ENCODE measurements around the gene ERC1.

The ERC1 gene

DNA sequence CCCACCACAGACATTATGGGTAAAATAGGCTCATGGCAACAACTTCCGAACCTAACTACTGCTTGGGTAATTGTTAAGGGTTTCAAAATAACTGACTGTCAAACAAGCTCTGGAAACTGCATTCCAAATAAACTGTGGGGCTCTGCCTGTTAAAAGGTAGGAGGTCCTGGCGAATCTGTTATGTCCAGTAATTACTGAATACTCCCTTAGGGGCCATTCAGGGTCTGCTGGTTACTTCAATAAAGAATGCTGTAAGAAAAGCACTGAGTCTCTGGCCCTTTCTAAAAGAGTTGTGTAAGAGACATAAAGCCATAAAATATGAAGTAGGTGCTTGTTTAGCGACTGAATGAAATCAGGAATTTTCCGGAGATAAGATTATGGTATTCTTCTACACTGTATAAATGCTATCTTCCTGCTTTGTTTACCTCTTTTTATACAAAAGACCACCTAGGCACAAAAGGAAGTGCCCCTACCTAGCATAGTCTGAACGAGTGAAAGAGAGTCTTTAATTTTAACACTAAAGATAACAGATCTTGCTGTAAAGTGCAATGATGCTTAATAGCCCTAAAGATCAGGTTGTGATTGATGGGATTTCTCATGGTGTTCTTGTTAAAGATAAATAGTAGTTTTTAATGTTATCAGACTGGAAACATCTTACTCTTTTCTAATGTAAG, 475.6 kb downstream of the ERC1 start:
- DNase-seq = no peak

DNA sequence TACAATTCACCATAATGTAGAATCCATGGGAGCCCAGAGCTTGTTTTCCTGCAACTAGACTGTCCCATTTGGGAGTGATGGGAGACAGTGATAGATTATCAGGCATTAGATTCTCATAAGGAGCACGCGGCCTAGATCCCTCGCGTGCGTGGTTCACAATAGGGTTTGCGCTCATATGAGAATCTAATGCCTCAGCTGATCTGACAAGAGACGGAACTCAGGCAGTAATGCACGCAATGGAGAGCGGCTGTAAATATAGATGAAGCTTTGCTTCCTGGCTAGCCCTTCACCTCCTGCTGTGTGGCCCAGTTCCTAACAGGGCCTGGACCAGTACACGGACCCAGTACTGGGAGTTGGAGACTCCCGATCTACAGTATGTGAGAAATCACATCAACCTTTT, 476.7 kb downstream of the ERC1 start:
- DNase-seq = no peak

DNA sequence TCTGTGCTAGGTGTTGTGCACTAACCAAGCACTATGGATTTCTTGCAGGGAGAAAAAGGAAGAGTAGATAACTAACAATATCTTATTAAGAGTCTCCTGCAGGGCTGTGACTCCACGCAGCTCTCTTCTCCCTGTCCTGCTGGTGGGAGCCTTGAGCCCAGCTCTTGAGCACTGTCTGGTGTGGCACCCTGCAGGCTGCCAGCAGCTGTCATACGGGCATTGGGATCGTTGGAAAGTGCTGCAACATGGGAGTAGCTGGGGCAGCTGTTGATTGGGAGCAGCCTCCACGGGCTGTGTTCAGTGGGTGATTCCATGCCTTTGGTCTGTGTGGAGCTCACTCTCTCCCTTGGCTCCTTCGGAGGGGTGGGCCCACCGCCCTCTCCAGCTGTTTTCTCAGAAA, 478.0 kb downstream of the ERC1 start:
- DNase-seq = no peak

DNA sequence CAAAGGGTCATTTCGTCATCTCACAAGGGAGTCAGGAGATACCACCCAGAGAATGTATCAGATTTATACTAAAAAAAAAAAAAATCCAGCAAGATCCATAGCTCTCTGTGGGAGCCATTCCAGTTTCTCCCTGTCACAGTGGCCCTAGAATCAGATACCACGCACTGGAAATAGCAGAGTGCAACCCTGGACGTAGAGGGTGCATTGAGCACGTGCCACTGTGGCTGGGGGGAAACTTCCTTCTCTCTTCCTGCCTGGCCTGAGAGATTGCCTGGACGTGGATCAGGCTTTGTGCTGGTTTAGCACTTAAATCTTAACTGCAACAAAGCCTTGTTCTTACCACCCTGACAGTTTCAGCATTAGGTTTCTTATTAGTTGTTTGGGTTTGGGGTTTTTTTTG, 479.0 kb downstream of the ERC1 start:
- DNase-seq = no peak

DNA sequence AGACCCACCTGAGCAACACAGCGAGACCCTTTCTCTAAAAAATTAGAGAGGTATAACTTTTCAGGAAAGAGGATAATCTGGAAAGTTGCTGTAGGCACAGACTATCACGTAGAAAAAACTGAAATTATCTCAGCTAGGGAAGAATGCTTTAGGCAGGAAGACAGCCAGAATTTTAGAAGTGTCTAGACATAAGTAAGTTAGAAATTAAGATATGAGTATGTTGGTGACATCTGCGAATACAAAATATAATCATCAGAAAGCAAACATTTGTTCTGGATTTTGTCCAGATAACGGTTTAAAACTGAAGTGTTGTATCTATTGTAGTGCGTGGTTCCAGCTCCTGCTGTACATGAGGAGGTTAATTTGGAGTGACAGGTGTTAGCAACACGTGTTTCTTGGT, 480.2 kb downstream of the ERC1 start:
- no peak for DNase-seq

DNA sequence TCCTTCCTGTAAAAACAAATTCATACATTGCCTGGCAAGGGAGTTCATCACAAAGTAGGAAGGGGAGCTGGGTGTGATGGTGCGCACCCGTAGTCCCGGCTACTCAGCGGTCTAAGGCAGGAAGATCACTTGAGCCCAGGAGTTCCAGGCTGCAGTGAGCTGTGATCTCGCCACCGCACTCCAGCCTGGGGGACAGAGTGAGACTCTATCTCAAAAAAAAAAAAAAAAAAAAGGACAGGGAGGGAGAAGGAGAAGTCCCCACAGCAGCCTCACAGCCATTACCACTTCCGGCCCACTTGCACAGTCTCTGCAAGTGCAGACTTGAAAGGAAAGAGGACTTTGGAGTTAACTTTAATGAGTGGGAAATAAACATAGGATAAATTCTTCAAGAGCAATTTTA, 482.4 kb downstream of the ERC1 start:
- no peak for DNase-seq

DNA sequence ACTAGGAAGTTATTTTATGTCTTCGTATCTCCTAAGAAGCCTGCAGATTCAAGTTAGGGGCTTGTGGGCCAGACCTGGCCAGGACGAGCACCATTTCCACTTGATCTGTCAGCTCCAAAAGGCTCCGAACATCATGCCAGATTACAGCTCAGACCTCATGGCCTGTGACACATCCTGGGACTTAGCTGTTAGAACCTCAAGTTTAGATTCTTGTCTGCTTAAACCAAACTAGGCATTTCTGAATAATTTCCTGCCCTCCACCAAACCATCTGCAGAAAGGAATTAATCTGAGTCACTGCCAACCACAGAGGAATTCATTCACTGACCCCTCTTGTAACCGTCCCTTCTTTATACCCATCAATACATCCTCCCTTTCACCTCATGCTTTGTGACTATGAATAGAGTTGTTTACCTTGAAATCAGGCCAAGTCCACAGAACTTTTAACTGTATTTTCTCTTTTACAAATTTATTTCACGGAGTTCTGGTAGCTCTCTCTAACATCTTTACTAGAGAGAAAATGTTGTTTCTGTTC, 483.1 kb downstream of the ERC1 start:
- DNase-seq = peak; percentile 25

DNA sequence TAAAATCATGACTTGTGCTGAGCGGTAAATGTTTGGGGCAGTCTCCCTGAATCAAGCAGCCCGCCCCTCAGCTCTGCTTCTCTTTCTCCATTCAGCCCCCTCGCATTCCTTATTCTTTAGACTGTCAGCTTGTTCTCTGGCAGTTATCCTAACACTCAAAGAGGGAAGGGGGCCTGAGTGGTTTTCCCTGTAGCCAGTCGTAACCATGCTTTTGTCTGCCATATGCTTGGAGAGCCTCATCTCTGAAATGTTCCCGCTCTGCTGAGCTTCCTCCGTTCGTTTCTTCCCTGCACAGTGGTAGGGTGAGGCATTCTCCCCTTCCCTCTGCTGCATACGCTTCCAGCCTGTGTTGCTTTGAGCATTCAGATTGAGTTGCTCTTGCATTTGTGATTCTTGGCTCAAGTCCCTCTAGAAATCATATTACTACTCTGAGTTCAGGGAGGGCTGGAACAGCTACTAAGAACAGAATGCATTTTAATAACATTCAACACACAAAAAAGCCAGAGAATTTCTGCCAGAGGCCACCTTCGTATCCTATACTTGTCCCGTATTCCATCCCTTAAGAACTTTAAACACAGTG, 483.6 kb downstream of the ERC1 start:
- peak; percentile 5 for DNase-seq

DNA sequence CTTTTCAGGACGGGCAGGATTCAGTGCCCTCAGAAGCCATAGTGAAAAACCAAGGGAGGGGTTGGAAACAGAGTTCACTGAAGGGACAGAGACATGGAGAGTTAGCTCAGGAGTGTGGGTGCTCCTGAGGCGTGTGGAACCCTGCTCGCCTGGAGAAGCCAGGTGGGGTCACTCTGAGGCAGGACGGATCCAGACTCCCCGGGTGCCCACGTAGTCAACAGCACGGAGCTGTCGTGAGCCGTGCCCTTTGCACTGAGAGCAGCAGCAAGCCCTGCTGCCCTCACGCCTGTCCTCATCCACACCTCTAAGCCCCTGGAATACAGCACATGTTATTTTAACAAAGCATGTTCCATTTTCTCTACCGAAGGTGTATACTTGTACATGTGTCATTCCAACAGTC, 488.6 kb downstream of the ERC1 start:
- DNase-seq = no peak

DNA sequence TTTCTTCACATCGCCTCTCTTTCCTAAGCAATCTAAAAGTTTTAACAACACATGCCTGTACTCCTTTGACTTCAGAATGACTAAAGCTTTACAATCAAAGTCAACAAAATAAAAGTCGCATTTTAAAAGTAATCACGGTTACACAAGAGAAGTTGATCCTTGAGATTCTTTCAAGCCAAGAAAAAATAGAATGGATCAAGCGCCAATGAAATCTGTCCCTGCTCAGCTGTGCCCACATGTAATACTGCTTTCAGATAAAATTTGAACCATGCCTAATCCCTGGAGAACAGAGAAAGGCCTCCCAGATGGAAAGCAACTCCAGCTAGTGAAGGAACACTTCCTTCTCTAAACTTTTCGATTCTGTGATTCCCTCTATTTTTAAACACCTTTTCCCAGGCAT, 490.3 kb downstream of the ERC1 start:
- no peak for DNase-seq

DNA sequence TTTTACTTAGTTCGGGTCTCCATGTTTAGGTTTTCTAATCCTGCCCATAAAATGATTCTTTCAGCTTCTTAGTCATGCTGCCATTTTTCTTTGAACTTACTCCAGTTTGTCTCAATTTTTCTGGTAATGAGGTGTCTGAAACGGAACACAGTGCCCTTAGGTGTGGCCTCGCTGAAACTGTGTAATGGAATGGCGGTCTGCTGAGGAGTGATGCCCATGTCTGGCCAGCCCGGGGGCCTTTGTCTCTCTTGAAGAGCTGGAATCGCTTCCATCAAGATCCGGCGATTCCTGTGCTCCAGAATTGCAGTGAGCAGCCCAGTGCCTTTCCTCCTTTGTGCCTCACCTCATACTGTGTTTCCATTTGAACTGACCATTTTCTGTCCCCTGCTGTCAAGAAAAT, 490.9 kb downstream of the ERC1 start:
- DNase-seq = no peak

DNA sequence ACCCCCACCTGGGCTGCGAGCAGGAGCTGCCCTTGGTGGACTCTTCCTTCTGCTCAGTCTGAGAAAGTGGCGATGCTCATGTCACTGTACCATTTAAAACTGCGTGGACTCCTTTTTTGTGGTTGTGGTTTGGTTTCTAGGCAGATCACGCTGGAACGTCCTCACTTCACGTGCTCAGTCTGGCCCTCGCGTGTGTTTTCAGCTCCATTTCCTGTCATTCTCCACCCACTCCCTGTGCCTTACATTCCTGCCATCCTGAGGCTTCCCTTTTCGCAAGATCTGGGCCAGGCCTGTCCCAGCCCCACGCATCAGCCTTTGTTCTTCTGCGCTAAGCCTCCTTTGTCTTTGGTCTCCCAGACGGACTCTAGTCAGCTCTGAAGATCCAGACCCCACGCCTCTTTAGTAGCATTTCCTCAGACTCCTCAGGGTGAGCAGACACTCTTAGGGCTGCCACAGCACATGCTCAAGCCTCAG, 497.9 kb downstream of the ERC1 start:
- no peak for DNase-seq

DNA sequence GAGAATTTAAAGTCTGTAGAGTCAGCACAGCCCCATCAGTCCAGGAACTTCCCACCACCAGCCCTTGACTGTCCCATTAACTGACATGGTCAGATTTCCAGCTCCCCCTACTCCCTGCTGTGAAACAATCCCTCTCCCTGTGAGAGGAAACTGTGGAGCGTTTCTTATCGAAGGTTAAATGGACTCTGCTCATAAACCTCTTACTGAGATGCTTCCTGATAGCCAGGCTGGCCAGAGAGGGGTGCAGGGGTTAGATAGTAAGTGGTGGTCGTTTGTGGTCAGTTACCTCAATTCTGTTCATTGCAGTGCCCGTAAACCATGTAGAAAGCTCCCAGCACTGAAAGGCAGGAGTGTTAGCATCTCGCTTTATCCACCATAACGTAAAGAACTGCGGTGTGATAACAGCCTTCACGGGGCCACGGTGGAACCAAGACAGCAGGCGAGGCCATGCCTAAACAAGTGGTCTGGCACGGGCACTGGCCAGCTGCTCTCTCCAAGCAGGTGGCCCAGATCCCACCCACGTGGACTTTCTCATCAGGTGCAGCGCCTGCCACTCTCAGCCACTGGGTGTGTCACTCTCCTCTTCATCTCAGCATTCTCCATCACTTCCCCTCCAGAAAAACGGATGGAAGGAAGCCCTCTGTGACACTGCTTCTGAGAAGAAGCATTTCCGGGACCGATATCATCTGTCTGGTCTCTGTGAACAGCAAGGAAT, 501.1 kb downstream of the ERC1 start:
- no peak for DNase-seq

DNA sequence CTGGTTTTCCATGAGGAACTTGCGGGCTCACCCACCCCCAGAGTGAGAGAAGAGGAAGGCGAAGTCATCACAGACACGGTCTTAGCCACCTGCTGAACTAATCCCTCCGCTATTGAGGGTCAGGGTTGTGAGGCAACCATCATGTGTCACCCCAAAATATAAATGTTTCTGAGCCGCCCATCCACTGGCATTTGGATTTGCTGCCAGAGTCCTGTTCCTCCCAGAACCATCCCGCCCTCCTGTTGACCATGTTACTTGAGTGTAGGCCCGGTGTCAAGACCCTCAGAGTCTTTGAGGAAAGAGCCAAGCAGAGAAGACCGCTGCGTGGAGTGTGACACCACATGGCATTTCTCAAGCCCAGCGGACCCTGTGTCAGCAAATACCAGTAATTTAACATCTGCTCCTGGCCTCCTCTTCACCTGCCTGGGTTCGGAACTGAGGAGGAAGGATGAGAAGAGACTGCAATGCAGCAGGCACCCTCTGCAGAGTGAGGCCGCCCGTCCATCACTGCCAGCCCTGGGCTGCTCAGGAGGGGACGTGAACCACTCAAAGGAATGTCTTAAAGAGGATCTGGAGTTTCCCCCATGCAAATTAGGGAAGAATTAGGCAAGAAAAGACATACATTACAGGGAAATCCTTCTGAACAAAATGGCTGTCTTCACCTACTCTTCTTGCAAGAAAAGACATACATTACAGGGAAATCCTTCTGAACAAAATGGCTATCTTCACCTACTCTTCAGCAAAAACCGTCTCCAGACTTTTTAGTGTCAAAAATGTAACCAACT, 502.9 kb downstream of the ERC1 start:
- no peak for DNase-seq

DNA sequence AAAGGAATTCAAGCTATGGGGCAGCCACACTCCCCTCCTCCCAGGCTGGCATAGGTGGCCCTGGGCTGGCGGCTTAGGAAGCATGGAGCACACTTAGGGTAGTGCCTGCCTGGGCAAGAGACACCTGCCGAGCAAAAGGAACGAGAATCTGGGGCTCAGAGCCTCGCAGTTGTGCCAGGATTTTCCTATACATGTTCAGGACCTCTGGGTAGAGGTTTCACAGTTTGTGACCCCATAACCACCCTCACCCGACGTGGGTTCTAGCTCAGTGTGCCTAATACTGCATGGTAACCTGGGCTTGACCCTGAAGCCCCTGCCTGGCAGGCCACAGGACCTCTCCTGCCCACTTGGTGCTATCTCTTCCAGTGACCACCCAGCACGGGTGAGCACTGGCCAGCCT, 503.8 kb downstream of the ERC1 start:
- no peak for DNase-seq

DNA sequence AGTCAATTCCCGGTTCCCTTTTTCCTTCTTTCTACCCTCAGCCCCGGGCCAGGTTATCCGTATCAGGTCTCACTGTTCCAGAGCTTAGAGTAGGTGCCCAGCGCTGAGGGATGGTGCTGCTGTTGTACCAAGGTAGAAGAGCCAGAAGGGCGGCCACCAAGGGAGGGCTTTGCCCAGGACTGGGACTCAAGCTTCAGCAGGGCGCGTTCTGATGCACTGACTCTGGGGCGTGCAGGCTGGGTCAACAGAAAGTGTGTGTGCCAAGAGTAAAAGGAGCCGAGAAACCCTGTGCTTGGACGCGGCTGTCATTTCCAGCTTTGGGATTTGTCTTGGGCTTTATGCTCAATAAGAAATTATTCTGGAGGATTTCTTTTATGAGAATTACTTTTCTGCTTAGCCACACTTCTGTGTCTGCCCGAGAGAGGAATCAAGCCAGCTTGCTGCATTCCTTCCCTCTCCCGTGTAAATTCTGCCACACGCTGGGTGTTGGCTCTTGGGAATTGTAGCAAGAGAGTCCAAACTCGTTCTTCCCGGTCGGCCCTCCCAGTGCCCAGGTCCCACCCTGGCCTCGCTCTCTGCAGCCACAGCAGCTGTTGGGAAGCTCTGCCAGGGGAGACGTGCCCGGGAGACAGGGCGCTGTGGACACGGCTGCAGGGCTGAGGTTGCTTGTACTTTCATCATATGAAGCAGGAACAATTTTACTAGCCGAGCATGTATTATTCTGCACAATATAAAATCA, 505.3 kb downstream of the ERC1 start:
- no peak for DNase-seq

DNA sequence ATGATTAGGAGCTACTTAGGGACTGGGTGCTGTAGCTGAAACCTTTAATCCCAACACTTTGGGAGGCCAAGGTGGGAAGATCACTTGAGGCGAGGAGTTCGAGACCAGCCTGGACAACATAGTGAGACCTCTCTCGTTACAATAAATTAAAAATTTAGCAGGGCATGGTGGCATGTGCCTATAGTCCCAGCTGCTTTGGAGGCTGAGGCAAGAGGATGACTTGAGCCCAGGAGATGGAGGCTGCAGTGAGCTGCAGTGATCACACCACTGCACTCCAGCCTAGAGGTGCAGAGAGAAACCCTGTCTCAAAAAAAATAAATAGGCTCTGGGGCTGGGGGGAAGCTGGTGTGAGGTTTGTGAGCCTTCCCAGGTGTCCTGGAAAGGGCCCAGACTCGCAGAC, 506.1 kb downstream of the ERC1 start:
- DNase-seq = no peak

DNA sequence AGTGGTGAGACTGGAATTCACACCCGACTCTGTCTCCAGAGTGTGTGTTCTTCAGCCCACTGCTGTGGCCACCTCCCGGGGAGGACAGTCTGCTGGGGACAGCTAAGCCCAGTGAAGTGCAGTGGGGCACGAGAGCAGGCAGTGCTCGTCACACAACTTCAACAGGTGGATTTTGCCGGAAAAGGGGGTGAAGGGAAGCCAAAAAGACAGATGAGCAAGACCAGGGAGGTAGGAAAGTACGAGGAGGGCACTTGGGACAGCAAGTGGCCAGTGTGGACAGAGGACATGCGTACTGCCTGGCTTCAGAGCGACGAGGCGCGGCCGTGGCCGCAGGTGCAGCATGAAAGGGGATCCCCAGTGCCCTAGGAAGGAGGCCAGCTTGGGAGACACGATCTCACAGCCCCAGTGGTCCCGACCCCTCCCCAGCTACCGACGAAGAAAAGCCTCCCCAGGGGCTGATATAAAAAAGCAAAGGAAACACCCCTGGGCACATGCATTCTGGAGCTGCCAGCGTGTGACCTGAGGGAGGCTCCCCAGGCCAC, 507.2 kb downstream of the ERC1 start:
- DNase-seq = no peak

DNA sequence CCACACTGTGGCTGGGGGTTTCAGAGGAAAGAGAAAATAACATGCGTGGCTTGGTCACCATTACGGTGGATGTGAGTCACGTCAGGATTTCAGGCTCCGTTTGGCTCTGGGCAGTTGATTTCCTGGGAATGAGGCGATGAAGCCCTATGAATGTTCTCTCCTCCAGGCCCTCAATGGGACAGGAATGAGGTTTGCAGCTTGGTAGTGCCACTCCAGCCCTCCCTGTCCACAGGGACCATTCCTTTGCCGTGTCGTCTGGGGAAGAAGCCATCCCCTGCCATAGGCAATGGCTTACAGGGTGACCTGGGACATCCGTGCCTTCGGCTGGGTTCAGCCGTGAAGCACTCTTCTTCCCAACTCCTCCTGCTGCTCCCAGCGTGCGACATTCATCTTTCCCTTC, 508.3 kb downstream of the ERC1 start:
- no peak for DNase-seq

DNA sequence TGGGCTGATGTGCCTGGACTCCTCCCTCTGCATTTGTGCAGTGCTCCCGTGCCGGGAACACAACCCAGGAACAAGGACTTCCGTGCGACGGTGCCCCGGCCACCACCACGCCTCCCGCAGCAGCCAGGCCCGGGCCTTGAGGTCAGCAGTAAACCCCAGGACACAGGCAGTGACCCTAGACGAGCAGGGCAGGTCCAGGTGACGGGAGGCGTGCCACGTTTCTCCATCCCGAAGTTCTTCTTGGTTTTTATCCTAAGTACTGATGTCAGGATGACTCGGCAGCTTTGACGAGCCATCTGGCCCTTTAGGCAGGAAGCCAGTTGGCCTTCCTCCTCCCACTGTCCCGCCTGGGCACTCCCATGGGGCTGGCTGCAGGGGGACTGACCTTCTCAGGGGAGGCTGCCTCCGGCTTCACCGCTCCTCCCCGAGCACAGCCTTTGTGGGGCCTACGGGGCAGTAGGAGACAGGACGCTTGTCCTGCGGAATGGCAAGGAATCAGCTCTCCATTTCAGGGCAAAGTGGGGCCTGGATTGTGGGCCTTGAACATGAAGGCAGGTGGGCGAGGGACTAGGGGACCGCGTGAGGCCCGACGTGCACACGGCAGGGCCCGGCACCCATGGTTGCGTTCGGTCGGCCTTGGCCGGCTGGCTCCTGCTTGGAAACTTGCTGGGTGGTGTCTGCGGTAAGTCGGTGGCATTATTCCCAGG, 509.2 kb downstream of the ERC1 start:
- no peak for DNase-seq

DNA sequence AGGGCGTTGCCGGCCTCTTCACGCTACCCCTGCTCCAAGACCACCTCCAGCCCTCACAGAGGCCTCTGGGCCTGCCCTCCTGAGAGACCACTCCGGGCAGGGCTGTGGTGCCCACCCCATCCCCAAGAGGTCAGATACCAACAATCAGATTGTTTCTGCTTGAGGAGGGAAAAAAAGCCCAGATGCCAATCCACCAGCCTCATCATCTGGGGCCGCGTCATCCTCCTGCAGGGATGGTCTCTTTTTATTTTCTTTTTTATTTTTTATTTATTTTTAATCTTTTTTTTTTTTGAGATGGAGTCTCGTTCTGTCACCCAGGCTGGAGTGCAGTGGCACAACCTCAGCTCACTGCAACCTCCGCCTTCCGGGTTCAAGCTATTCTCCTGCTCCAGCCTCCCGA, 510.0 kb downstream of the ERC1 start:
- DNase-seq = no peak

All from NCI-H2029 treated with DMSO at 0.1 percent for 48 hours (cell line).